H9 (cell line): ENCODE data around the gene MAGI1. TPM values are rescaled to one million over a fixed set of nuclear protein-coding genes. Genes with fewer than 3 reads are reported as not detected.

ENCODE experiments used
- DNase-seq: peaks from one replicate; pipeline ENCODE4 v3.0.0-alpha.2; 2017
- H2AFZ ChIP-seq: one replicate; pipeline ENCODE4 v1.6.1; 2013; ENCODE audit warnings: mild to moderate bottlenecking, low read length, control low read depth, moderate library complexity
- H2AK5ac ChIP-seq: 2 replicates; pipeline ENCODE4 v1.6.1; 2013; ENCODE audit warnings: low read length, control low read depth, mixed read lengths; ENCODE audit not compliant: insufficient read length
- H2BK120ac ChIP-seq: one replicate; pipeline ENCODE4 v1.6.1; 2013; ENCODE audit warnings: low read depth, mild to moderate bottlenecking, low read length, control low read depth, inconsistent platforms; ENCODE audit not compliant: poor library complexity, severe bottlenecking
- H2BK12ac ChIP-seq: 2 replicates; pipeline ENCODE4 v1.6.1; 2013; ENCODE audit warnings: low read length, control low read depth, mixed read lengths, low read depth; ENCODE audit not compliant: insufficient read length
- H2BK15ac ChIP-seq: 2 replicates; pipeline ENCODE4 v1.6.1; 2013; ENCODE audit warnings: low read depth, low read length, control low read depth
- H2BK20ac ChIP-seq: one replicate; pipeline ENCODE4 v1.6.1; 2013; ENCODE audit warnings: low read depth, mild to moderate bottlenecking, low read length, control low read depth, inconsistent platforms; ENCODE audit not compliant: poor library complexity, severe bottlenecking
- H2BK5ac ChIP-seq: 2 replicates; pipeline ENCODE4 v1.6.1; 2013; ENCODE audit warnings: low read length, control low read depth, mixed read lengths; ENCODE audit not compliant: insufficient read length
- H3K14ac ChIP-seq: 2 replicates; pipeline ENCODE4 v1.6.1; 2013; ENCODE audit warnings: low read length, control low read depth; ENCODE audit not compliant: insufficient read depth
- H3K18ac ChIP-seq: 2 replicates; pipeline ENCODE4 v1.6.1; 2013; ENCODE audit warnings: low read depth, mild to moderate bottlenecking, mixed read lengths, low read length, control low read depth; ENCODE audit not compliant: insufficient read length
- H3K23ac ChIP-seq: 2 replicates; pipeline ENCODE4 v1.6.1; 2013; ENCODE audit warnings: low read length, control low read depth, mixed read lengths, low read depth; ENCODE audit not compliant: insufficient read length
- H3K23me2 ChIP-seq: 2 replicates; pipeline ENCODE4 v1.6.1; 2013; ENCODE audit warnings: low read depth, mild to moderate bottlenecking, mixed read lengths, low read length, control low read depth; ENCODE audit not compliant: insufficient read length, poor library complexity, severe bottlenecking
- H3K27ac ChIP-seq: 2 replicates; pipeline ENCODE4 v1.5.1; 2013; ENCODE audit warnings: low read length, control low read depth, mixed read lengths, low read depth; ENCODE audit not compliant: insufficient read length
- H3K27me3 ChIP-seq: 2 replicates; pipeline ENCODE4 v1.6.1; 2013; ENCODE audit warnings: low read length, control low read depth, inconsistent platforms; ENCODE audit not compliant: insufficient read depth
- H3K4ac ChIP-seq: 2 replicates; pipeline ENCODE4 v1.6.1; 2013; ENCODE audit warnings: low read depth, mild to moderate bottlenecking, control low read depth, inconsistent platforms, low read length, moderate library complexity
- H3K4me1 ChIP-seq: 2 replicates; pipeline ENCODE4 v1.6.1; 2013; ENCODE audit warnings: low read length, control low read depth, inconsistent platforms; ENCODE audit not compliant: insufficient read depth
- H3K4me2 ChIP-seq: 2 replicates; pipeline ENCODE4 v1.6.1; 2013; ENCODE audit warnings: low read length, control low read depth, mixed read lengths; ENCODE audit not compliant: insufficient read length, insufficient read depth
- H3K56ac ChIP-seq: 2 replicates; pipeline ENCODE4 v1.6.1; 2013; ENCODE audit warnings: low read depth, mild to moderate bottlenecking, mixed read lengths, low read length, control low read depth; ENCODE audit not compliant: insufficient read length
- H3K79me1 ChIP-seq: 2 replicates; pipeline ENCODE4 v1.6.1; 2013; ENCODE audit warnings: low read depth, mild to moderate bottlenecking, moderate library complexity, low read length, control low read depth, inconsistent platforms; ENCODE audit not compliant: insufficient read depth, poor library complexity, severe bottlenecking
- H3K79me2 ChIP-seq: 2 replicates; pipeline ENCODE4 v1.6.1; 2013; ENCODE audit warnings: low read length, control low read depth, inconsistent platforms; ENCODE audit not compliant: insufficient read depth
- H3K9ac ChIP-seq: 2 replicates; pipeline ENCODE4 v1.6.1; 2013; ENCODE audit warnings: low read length, control low read depth, mixed read lengths; ENCODE audit not compliant: insufficient read length; ENCODE audit errors: extremely low read depth
- H3K9me3 ChIP-seq: one replicate; pipeline ENCODE4 v1.6.1; 2013; ENCODE audit warnings: low read depth, low read length, inconsistent platforms; ENCODE audit not compliant: control insufficient read depth
- H3T11ph ChIP-seq: one replicate; pipeline ENCODE4 v1.6.1; 2013; ENCODE audit warnings: mild to moderate bottlenecking, low read length, control low read depth, inconsistent platforms
- H4K20me1 ChIP-seq: one replicate; pipeline ENCODE4 v1.6.1; 2013; ENCODE audit not compliant: control insufficient read depth, insufficient read length, insufficient read depth
- H4K5ac ChIP-seq: 2 replicates; pipeline ENCODE4 v1.6.1; 2013; ENCODE audit warnings: low read depth, mild to moderate bottlenecking, mixed read lengths, low read length, control low read depth; ENCODE audit not compliant: insufficient read length
- H4K8ac ChIP-seq: replicated peaks from 2 replicates; pipeline ENCODE4 v1.6.1; 2013; ENCODE audit warnings: low read length, control low read depth, mixed read lengths, low read depth; ENCODE audit not compliant: insufficient read length
- H4K91ac ChIP-seq: 2 replicates; pipeline ENCODE4 v1.6.1; 2013; ENCODE audit warnings: low read depth, mild to moderate bottlenecking, moderate library complexity, mixed read lengths, low read length, control low read depth; ENCODE audit not compliant: insufficient read length
- H3K27ac Mint-ChIP-seq, 3 experiments: 2 replicates in 2 of 3; 3 replicates in 1 of 3; pipeline ENCODE4 v1.8.0; 2020 to 2021; ENCODE audit warnings: mixed read lengths in 3 of 3, mild to moderate bottlenecking in 1 of 3, moderate library complexity in 1 of 3
- H3K27me3 Mint-ChIP-seq: 2 replicates; pipeline ENCODE4 v1.8.0; 2021; ENCODE audit warnings: low read depth, mild to moderate bottlenecking, moderate library complexity, mixed read lengths
- H3K36me3 Mint-ChIP-seq, 3 experiments: 2 replicates in 2 of 3; 3 replicates in 1 of 3; pipeline ENCODE4 v1.8.0; 2020 to 2021; ENCODE audit warnings: low read depth in 3 of 3, mixed read lengths in 3 of 3; ENCODE audit not compliant: insufficient read depth in 1 of 3
- H3K4me1 Mint-ChIP-seq, 2 experiments: 2 replicates each; pipeline ENCODE4 v1.8.0; 2020; ENCODE audit warnings: mixed read lengths in 2 of 2
- H3K4me3 Mint-ChIP-seq, 2 experiments: 2 replicates in 1 of 2; 3 replicates in 1 of 2; pipeline ENCODE4 v1.8.0; 2020 to 2021; ENCODE audit warnings: mild to moderate bottlenecking in 2 of 2, mixed read lengths in 2 of 2, moderate library complexity in 1 of 2
- H3K9me3 Mint-ChIP-seq, 2 experiments: 2 replicates in 1 of 2; 3 replicates in 1 of 2; pipeline ENCODE4 v1.8.0; 2020; ENCODE audit warnings: mild to moderate bottlenecking in 2 of 2, mixed read lengths in 2 of 2, moderate library complexity in 1 of 2
- CTCF ChIP-seq: fragments of 200-600 bp; sonication (generic); conservative IDR thresholded peaks from 3 replicates; pipeline ENCODE4 v1.8.0; 2021; ENCODE audit warnings: antibody characterized with exemption, mild to moderate bottlenecking
- WGBS: extraction: QIAGEN DNeasy Blood & Tissue Kit; methylation state at CpG from one replicate; pipeline ENCODE4 v1.1.7; 2013; ENCODE audit warnings: missing lambda C conversion rate, low lambda C conversion rate, mixed read lengths; ENCODE audit not compliant: insufficient read length; ENCODE audit errors: extremely low coverage; 5-methylcytosine and 5-hydroxymethylcytosine counted together
- total RNA-seq: library from RNA; stranded (reverse); gene quantifications from 2 replicates; pipeline ENCODE4 v1.2.1, GENCODE V29; 2021

The MAGI1 gene
- total RNA-seq, 1 experiment from 2014 or later = 65.7 TPM

GRCh38 chr3:65675011-65675410, 363.7 kb downstream of the MAGI1 start:
- H3K56ac ChIP-seq = no peak overlapping the region
- no peak overlapping the region for H3K27ac ChIP-seq
- no peaks in the 10 kb centered on the region for H4K20me1 ChIP-seq
- no peak overlapping the region for H2BK20ac ChIP-seq
- Mint-ChIP-seq H3K36me3 (no peaks in the 10 kb centered on the region; a peak in 1 of 7 replicates), H3K4me3 (no peak overlapping the region), H3K27ac (no peak overlapping the region), H3K27me3 (no peaks in the 10 kb centered on the region), H3K9me3 (no peaks in the 10 kb centered on the region), H3K4me1 (peaks cover 44 to 50% of the 10 kb centered on the region in 2 experiments)
- TF ChIP-seq CTCF = no peak
- no peak overlapping the region for H3K23ac ChIP-seq
- no peak overlapping the region for H2BK5ac ChIP-seq
- DNase-seq = no peak
- H3K4me2 ChIP-seq = no peak overlapping the region
- no peaks in the 10 kb centered on the region for H3K23me2 ChIP-seq
- H2BK15ac ChIP-seq = no peak overlapping the region
- H2BK120ac ChIP-seq = no peak overlapping the region
- H2AFZ ChIP-seq = no peak overlapping the region
- H3T11ph ChIP-seq = no peak overlapping the region
- no peaks in the 10 kb centered on the region for H3K79me1 ChIP-seq
- no peak overlapping the region for H4K5ac ChIP-seq
- H2BK12ac ChIP-seq = no peak overlapping the region
- H3K79me2 ChIP-seq = no peaks in the 10 kb centered on the region
- H3K18ac ChIP-seq = no peak overlapping the region
- no peaks in the 10 kb centered on the region for H3K27me3 ChIP-seq
- no peak overlapping the region for H3K4ac ChIP-seq
- H3K9me3 ChIP-seq = no peaks in the 10 kb centered on the region
- no peak overlapping the region for H3K9ac ChIP-seq
- H3K4me1 ChIP-seq = no peaks in the 10 kb centered on the region; the same call in 1 of the 2 replicates
- no peak overlapping the region for H3K14ac ChIP-seq
- no peak overlapping the region for H2AK5ac ChIP-seq
- no CpG with 5 or more reads among the region's 3 CpGs for WGBS
- no peak overlapping the region for H4K8ac ChIP-seq
- no peak overlapping the region for H4K91ac ChIP-seq
